ENCODE measurements around the gene GNG13. TPM values are rescaled to one million over a fixed set of nuclear protein-coding genes. Genes with fewer than 3 reads are reported as not detected.

Gene GNG13
- total RNA-seq, 1 donor from 2014 or later, result not detected

DNA sequence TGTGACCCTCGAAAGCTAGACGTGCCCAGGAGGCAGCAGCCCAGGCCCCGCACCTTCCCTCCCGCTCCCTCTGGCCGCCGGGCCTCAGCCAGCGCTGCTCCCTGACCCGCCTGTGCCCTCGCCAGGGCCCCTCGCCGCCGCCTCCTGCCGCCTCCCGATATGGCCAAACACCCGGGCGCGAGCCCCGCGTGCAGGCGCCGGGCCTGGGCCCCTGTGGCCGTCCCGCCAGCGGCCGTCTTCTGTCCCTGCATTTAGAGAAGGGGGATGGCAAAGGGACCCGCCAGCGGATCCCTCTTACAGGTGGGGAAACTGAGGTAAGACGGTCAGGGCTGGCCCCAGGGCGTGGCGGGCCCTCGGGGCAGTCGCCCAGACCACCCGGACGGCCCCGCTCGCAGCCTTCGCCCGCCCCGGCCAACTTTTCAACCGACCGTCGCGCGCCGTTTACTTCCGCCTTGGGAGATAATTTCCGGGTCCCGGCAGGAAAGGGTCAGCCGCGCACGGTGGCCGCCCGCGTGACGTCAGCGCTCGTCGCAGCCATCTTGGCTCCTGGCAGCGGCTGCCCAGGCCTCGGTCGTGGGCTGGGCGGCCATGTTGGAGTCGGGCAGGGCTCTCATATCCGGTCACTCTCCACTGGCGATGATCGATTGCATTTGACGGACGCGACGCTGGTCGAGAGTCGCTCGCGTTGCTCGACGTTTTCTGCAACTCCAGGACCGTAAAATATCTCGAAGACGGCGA, 7.0 kb upstream of the GNG13 start:
- no peaks in the 10 kb centered on the region for H3K9me3 Mint-ChIP-seq (ENCODE audit: unreplicated experiment)
- peaks cover 7% of the 10 kb centered on the region for H3K27me3 Mint-ChIP-seq (ENCODE audit: unreplicated experiment)
- no peak for TF ChIP-seq CTCF (IDR thresholded peaks at IDR 0.05; ENCODE audit: partially characterized antibody, unreplicated experiment)
- H3K36me3 Mint-ChIP-seq (ENCODE audit: unreplicated experiment), result peaks cover 5% of the 10 kb centered on the region
- peak; percentile 97 for DNase-seq
- peak overlapping the region; percentile 94 for H3K4me3 Mint-ChIP-seq (ENCODE audit: unreplicated experiment)
- H3K27ac Mint-ChIP-seq (ENCODE audit: unreplicated experiment), result peak overlapping the region; percentile 67
- H3K4me1 Mint-ChIP-seq (ENCODE audit: low read depth, unreplicated experiment), result peaks cover 7% of the 10 kb centered on the region

DNA sequence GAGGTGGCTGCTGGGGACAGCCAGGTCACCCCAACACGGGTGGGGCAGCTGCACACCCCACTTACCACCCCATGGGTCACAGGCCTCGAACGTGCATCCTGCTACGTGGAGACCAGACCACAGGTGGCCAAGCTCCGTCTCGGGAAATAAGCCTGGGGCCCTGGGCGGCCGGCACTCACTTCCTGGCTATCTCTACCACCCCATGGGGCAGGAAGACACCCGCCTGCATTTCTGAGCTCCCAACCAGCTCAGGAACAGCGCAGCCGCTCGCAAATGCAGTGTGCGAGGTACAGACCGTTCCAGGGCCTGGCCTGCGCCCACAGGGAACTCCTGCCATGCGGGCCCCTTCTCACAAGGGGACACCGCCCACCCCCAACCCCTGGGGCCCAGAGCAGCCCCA, 4.9 kb upstream of the GNG13 start:
- Mint-ChIP-seq H3K9me3 (ENCODE audit: unreplicated experiment) (no peaks in the 10 kb centered on the region), H3K27me3 (ENCODE audit: unreplicated experiment) (peaks cover 7% of the 10 kb centered on the region), H3K4me3 (ENCODE audit: unreplicated experiment) (no peak overlapping the region), H3K36me3 (ENCODE audit: unreplicated experiment) (no peaks in the 10 kb centered on the region), H3K4me1 (ENCODE audit: low read depth, unreplicated experiment) (peaks cover 7% of the 10 kb centered on the region), H3K27ac (ENCODE audit: unreplicated experiment) (no peak overlapping the region)
- no peak for TF ChIP-seq CTCF (IDR thresholded peaks at IDR 0.05; ENCODE audit: partially characterized antibody, unreplicated experiment)
- DNase-seq, result no peak

DNA sequence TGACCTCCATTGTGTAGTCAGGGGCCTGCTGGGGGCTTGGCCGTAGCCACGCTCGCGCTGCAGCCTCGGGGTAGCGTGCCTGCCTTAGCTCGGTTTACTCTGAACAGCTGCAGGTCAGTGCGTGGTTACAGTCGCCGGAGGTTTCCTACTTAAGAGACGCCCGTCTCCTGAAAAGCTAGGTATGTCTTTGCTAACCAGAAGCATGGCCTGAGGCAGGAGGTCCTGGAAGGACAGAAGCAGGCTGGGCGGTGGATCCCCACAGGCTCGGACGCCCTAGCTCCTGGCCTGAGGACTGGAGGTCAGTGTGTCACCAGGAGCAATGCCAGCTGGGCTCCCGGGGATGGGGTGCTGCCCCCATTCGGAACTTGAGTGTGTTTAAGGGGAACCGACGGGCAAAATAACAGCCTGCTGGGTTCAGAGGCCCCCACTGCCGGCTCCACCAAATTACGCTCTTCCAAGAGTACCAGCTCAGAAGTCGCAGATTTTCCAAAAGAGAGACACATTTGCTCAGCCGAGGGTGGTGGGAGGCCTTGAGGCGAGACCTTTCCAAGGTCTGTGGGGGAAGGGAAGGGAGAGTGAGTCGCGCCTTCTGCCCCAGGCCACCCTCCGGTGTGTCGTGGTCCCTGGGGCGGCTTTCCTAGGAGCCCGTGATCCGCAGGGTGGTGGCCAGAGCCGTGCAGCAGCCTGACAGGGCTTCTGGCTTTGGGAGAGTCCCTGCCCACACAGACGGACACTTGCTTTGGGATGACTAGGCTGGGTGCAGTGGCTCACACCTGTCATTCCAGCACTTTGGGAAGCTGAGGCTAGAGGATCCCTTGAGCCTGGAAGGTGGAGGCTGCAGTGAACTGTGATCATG, 3.9 kb upstream of the GNG13 start:
- Mint-ChIP-seq H3K27me3 (ENCODE audit: unreplicated experiment) (peaks cover 6% of the 10 kb centered on the region), H3K36me3 (ENCODE audit: unreplicated experiment) (no peaks in the 10 kb centered on the region), H3K4me3 (ENCODE audit: unreplicated experiment) (no peak overlapping the region), H3K4me1 (ENCODE audit: low read depth, unreplicated experiment) (peaks cover 7% of the 10 kb centered on the region), H3K27ac (ENCODE audit: unreplicated experiment) (peak overlapping the region; percentile 36), H3K9me3 (ENCODE audit: unreplicated experiment) (no peaks in the 10 kb centered on the region)
- no peak for DNase-seq
- no peak for TF ChIP-seq CTCF (IDR thresholded peaks at IDR 0.05; ENCODE audit: partially characterized antibody, unreplicated experiment)

GRCh38 chr16:803754-804080, 3.2 kb upstream of the GNG13 start:
- Mint-ChIP-seq H3K4me1 (ENCODE audit: low read depth, unreplicated experiment) (peaks cover 7% of the 10 kb centered on the region), H3K27me3 (ENCODE audit: unreplicated experiment) (peaks cover 5% of the 10 kb centered on the region), H3K36me3 (ENCODE audit: unreplicated experiment) (no peaks in the 10 kb centered on the region), H3K27ac (ENCODE audit: unreplicated experiment) (no peak overlapping the region), H3K9me3 (ENCODE audit: unreplicated experiment) (no peaks in the 10 kb centered on the region), H3K4me3 (ENCODE audit: unreplicated experiment) (no peak overlapping the region)
- DNase-seq, result no peak
- TF ChIP-seq CTCF (IDR thresholded peaks at IDR 0.05; ENCODE audit: partially characterized antibody, unreplicated experiment), result no peak

Measured in glutamatergic neuron (in vitro differentiated cells).